Activated B cell treated with CpG ODN at 0.5 μM for 24 hours (primary cell): ENCODE measurements around the gene EXOSC7. TPM values are rescaled to one million over a fixed set of nuclear protein-coding genes. Genes with fewer than 3 reads are reported as not detected.

Source experiments
- total RNA-seq: library from RNA; stranded (reverse); gene quantifications from 2 replicates; pipeline ENCODE4 v1.2.3, GENCODE V29; 2022

Gene EXOSC7
- total RNA-seq, 1 donor from 2014 or later = 44.0 TPM

Other genes starting within 250 kb of the EXOSC7 start
- 6.2 and 6.5 TPM in 2 replicates for gene ZNF501, start 246.6 kb upstream of the EXOSC7 start, total RNA-seq
- gene KIAA1143, start 214.6 kb upstream of the EXOSC7 start, total RNA-seq = 35.4 and 43.6 TPM in 2 replicates
- 2.4 and 3.1 TPM in 2 replicates for gene KIF15, start 214.4 kb upstream of the EXOSC7 start, total RNA-seq
- 12.4 and 13.1 TPM in 2 replicates for gene TMEM42, start 114.3 kb upstream of the EXOSC7 start, total RNA-seq
- gene TGM4, start 101.6 kb upstream of the EXOSC7 start, total RNA-seq = not detected in 2 replicates
- 38.5 and 43.4 TPM in 2 replicates for gene ZDHHC3, start 70 bp upstream of the EXOSC7 start, total RNA-seq
- not detected in 2 replicates for gene CLEC3B, start 50.1 kb downstream of the EXOSC7 start, total RNA-seq
- gene CDCP1, start 170.1 kb downstream of the EXOSC7 start, total RNA-seq = not detected in 2 replicates